Pons (tissue), 1 donor: Measurements from ENCODE around the gene CBLN4.

ENCODE experiments used
- DNase-seq: peaks from one replicate; pipeline ENCODE4 v3.0.0-alpha.2; 2016; ENCODE audit warnings: low spot score

Gene CBLN4

GRCh38 chr20:56005389-56005715, at the start of gene CBLN4:
TSS of gene CBLN4 (minus strand) at chr20:56005519. CDS start at chr20:56004171, 1,348 bp downstream.
- DNase-seq, result no peak

DNA sequence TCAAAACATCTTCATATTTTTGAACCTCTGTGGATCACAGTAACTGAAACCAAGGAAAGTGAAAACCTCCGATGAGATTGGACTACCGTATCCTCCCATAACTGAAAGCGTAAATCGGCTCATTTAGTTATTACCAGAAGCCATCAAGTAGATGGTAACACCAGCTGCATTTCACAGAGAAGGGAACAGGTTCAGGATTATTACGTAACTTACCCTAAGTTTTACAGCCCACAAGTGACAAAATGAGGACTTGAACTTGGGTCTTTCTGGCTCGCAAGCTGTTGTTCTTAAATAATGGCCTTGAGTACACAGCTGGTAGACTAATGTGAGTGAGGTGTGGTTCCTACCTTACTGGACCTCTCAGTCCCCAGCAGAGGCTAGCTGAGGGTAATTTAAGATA, 37.9 kb upstream of the CBLN4 start:
- DNase-seq, result no peak

DNA sequence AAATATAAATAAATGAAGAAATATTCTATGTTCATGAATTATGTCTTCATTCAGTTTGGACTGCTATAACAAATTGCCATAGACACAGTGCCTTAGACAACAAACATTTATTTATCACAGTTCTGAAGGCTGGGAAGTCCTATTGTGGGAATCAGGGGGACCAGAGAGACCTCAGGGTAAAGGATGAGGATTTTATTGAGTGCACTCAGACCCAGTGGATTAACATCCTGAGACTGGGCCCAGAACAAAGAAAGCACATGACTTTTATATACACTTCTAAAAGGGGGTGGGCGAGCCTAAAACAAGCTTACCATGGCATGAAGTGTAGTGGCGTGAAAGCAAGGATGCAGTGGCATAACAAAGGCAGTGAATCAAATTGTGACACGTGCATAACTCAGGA, 26.9 kb upstream of the CBLN4 start:
- DNase-seq, result no peak

GRCh38 chr20:56018716-56019115, 13.4 kb upstream of the CBLN4 start:
- DNase-seq, result no peak

DNA sequence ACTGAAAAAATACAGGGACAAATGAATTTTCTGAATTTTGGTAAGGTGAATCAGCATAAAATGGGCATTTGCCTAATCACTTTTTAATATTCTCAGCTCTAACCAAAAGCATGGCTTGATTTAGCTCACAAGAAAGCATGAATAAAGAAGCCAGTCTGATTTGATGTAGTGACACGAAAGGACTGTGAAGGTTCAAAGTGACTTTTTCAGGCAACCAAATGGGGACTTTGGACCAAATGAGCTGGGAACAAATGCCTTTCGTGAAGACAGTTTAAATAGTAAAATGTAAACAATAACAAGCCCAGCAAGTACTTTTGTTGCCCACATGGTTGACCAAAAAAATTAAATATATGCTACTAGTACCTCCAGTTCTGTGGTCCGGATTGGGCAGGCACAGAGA, 12.9 kb upstream of the CBLN4 start:
- no peak for DNase-seq

- no peak for DNase-seq
Observed at GRCh38 chr20:56017560-56017959, 12.2 kb upstream of the CBLN4 start.

GRCh38 chr20:56014998-56015397, 9.7 kb upstream of the CBLN4 start:
- no peak for DNase-seq

DNA sequence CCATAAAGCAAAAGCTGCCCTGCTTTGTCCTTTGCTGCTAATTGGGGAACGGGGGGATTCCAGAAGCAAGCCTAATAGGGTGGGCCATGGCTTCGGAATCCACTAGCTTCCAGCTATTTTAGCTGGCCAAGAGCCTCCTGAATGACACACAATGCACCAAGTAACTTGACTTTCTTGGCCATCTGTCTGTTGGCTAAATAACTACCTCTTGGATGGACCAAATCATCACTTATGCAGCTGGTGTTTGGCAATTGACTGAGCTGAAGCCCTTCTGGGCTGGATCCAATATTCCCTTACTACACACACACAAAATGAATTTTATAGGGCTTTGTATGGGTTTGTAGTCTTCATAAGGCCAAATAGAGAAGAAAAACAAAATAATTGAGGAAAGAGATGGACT, 8.8 kb upstream of the CBLN4 start:
- no peak for DNase-seq

GRCh38 chr20:56004611-56005388, 519 bp downstream of the CBLN4 start:
- DNase-seq, result no peak

- DNase-seq, result no peak
Observed at GRCh38 chr20:56004007-56004406, 1.3 kb downstream of the CBLN4 start.

- no peak for DNase-seq
Observed at GRCh38 chr20:56002908-56003800, 2.2 kb downstream of the CBLN4 start.

- DNase-seq, result no peak
Observed at GRCh38 chr20:56001890-56002289, 3.4 kb downstream of the CBLN4 start.

DNA sequence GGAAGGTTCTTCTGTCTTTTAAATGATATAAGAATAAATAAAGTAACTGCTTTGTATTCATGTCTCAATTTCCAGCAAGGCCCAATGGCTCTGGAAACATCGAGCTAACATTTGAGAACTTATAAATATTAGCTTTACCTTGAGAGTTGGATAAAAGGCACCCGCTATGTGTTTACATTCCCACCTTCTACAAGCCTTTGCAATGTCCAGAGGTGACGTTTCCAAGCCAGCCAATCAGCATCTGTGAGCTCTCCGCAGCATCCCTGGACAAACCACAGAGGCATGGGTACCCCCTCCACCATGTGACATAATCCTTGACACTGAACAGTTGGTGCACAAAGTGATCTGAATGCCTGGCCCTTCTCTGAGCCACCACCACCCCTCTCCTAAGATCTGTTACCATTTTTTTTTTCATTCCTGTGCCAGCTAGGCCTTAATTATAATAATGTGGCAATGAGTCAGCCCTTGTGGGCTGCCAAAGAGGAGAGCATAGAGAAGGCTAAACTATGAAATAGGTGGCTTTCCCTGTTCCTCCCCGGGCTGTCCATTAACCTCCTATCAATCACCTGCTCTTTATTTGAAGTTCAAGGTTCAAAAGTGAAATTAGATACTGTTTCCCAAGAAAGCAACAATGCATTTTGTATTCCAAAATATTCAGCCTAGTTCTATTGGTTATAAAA, 4.1 kb downstream of the CBLN4 start:
- no peak for DNase-seq

GRCh38 chr20:55978550-55978949, 26.8 kb downstream of the CBLN4 start:
- DNase-seq, result no peak

DNA sequence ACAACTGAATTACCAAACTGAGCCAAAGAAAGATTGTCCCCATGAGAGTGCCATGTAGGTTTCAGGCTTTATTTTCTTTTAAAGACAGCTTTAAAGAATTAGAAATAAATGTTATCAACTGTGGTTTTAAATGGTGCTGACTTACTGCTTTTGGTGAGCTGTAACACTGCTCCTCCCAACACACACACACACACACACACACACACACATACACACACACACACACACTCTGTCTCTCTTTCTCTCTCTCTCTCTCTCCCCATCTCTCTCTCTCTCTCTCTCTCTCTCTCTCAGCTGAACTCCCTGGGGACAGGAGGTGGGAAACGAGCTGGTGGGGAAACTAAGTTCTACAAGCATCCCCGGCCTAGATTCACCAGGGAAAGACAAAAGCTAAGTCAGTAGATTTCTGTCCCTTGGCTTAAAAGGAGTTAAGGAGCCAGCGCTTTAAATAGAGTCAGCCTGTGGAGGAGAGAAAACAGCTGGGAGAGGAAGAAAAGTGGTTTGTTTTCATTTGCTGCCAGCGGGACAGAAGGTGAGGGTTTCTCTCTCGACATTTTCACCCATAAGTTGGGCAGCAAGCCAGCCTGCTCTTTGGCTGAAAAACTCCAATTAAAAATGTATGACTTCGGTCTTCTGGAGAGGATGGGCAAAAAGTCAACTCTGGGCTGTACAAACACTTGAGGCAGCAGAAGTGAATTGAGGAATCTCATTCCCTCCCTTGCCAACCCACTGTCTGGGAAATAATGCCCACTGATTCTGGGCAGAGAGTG, 27.4 kb downstream of the CBLN4 start:
- DNase-seq, result peak; percentile 37

- no peak for DNase-seq
Observed at GRCh38 chr20:55974491-55975202, 30.7 kb downstream of the CBLN4 start.

GRCh38 chr20:55964790-55965189, 40.5 kb downstream of the CBLN4 start:
- no peak for DNase-seq

- no peak for DNase-seq
Observed at GRCh38 chr20:55961376-55962330, 43.7 kb downstream of the CBLN4 start.

DNA sequence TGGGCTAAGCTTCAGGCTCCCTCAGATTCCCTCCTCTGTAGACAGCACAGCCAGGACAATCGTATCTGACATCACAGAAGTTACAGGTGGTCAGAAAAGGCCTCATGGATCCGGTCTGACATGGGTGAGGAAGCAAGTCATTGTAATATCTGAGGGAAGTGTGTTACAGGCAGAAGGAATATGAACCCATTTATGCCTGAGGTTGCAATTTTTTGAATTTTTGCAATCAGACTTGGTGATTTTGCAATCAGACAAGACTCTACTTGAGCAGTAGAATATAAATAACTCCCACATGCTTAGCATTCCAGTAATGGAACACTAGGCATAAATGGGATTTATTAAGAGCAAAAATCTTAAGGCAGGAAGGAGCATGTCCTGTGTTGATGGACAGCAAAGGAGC, 52.1 kb downstream of the CBLN4 start:
- DNase-seq, result no peak

DNA sequence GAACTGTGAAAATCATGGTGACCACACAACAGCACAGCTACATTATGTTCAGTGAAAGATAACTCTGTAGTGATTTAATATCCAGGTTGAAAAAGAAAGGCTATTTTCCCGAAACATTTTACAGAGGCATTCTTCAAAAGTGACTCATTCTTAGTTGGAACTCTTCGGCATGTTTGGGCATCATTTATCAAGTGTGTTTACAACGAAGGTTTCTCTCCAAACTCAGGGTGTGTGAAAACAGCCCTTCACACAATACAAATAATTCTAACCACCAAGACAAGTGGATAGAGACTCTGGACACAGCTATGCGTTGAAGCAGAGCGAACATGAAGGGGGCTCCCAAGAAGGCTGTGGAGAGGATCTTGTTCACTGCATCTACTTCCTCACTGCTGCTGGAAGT, 57.6 kb downstream of the CBLN4 start:
- no peak for DNase-seq
